ENCODE measurements around the gene CD44.

- TF ChIP-seq RCOR1 (conservative IDR thresholded peaks at IDR 0.05; ENCODE audit: low read depth, low read length) (no peak), CREM (IDR thresholded peaks at IDR 0.05; ENCODE audit: low read depth) (no peak), CTCF (IDR thresholded peaks at IDR 0.05 in 2 of 3, conservative IDR thresholded peaks at IDR 0.05 in 1 of 3; ENCODE audit: control insufficient read depth in 2 of 3, extremely low read depth in 1 of 3, insufficient read depth in 1 of 3, low read depth in 3 of 3, low read length in 3 of 3) (no peak), STAT3 (IDR thresholded peaks at IDR 0.05; ENCODE audit: low read depth, low read length) (no peak), TCF3 (IDR thresholded peaks at IDR 0.05; ENCODE audit: borderline replicate concordance, insufficient read depth, low read depth, low read length) (no peak), BCL3 (IDR thresholded peaks at IDR 0.05; ENCODE audit: borderline replicate concordance, insufficient read depth, low read depth, low read length, poor library complexity, severe bottlenecking) (no peak), POLR2A (IDR thresholded peaks at IDR 0.05; ENCODE audit: low read depth, low read length) (no peak), BCLAF1 (IDR thresholded peaks at IDR 0.05) (no peak), POLR2AphosphoS5 (IDR thresholded peaks at IDR 0.05; ENCODE audit: low read length) (no peak), GABPA (IDR thresholded peaks at IDR 0.05; ENCODE audit: low read depth) (no peak)
These were observed 108.9 kb downstream of the CD44 start for GRCh38 chr11:35247863-35248262.

Data from GM12878 (cell line).